Activated CD4-positive, CD25-positive, alpha-beta regulatory T cell (primary cell): ENCODE data around the gene ACACB.

Source experiments
- DNase-seq, 4 experiments: peaks; one replicate each; lab custom pipeline; 2025; lab: John Stamatoyannopoulos, UW

Gene ACACB

GRCh38 chr12:109305547-109305946 lies 189.2 kb downstream of the ACACB start:
- no peak for DNase-seq

- DNase-seq: no peak
Measured at GRCh38 chr12:109307051-109307450, 190.7 kb downstream of the ACACB start.

GRCh38 chr12:109308534-109309380 lies 192.4 kb downstream of the ACACB start, which contains the start of gene FOXN4:
TSS of gene FOXN4 (minus strand) at chr12:109309284. CDS start at chr12:109308321, 963 bp downstream.
- DNase-seq: peak in 1 of 4 experiments; percentile 2

GRCh38 chr12:109309381-109310246 lies 193.2 kb downstream of the ACACB start:
- DNase-seq: no peak

DNA sequence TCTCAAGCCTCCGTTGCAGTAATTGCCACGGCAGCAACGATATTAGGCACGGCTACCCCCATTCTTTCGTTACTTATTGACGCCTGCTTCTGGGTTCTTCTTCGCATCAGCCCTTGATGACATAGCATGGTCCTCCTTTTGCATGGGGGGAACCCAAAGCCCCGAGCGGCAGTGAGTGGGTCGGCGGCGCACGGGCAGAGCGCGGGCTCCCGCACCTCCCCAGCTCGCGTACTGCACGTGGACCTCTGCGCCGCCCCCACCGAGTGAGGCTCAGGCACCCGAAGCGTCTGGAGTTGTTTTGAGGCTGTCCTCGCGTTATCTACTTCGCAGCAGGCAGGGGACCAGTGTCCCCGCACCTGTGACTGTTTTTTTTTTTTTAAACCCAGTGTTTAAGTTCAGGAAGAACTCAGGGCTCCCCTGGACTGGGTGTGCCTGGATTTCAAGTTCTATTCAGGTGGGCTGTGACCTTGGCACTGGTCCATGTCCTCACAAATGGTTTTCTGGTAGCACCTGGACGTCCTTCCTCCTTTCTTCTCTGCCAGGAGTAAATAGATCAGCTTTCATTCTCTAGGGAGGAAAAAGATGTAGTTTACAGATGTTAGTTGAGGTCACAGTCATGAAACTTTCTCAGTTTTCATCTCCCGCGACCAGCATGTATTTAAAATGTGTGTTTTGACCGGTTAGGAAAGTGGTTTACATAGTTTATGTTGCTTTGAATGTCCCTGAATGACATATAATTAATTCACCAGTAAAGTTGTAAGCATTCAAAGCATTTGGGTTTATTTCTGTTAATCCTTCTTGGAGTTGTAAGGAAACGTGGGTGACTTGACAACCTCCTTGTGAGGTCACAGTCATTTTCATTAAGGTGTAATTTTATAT lies 194.1 kb downstream of the ACACB start:
- DNase-seq: no peak
